ENCODE results near the gene FGF11.

FGF11 gene

DNA sequence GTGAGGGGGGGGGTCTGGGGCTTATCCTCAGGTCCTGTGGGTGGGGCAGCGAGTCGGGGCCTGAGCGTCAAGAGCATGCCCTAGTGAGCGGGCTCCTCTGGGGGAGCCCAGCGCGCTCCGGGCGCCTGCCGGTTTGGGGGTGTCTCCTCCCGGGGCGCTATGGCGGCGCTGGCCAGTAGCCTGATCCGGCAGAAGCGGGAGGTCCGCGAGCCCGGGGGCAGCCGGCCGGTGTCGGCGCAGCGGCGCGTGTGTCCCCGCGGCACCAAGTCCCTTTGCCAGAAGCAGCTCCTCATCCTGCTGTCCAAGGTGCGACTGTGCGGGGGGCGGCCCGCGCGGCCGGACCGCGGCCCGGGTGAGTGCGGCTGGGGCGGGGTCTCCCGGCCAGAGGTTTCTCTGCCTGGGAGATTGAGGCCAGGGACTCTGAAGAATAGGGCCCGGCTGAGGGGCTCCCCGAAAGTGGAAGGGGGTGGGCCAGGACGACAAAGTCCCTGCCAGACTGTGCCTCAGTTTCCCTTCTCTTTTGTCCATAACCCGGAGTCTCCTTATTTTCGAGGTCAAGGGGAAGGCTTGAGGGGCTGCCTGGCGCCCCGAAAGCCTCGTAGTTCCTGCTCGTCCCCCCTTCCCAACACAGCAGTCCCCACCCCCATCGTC lies at the start of gene FGF11:
Gene FGF11, plus strand, starts transcription at position 51 of the 651 bp plus-strand sequence. Its CDS starts 109 bp downstream, at position 160.
- DNase-seq (ENCODE audit: low read depth in 2 of 2), result no peak

DNA sequence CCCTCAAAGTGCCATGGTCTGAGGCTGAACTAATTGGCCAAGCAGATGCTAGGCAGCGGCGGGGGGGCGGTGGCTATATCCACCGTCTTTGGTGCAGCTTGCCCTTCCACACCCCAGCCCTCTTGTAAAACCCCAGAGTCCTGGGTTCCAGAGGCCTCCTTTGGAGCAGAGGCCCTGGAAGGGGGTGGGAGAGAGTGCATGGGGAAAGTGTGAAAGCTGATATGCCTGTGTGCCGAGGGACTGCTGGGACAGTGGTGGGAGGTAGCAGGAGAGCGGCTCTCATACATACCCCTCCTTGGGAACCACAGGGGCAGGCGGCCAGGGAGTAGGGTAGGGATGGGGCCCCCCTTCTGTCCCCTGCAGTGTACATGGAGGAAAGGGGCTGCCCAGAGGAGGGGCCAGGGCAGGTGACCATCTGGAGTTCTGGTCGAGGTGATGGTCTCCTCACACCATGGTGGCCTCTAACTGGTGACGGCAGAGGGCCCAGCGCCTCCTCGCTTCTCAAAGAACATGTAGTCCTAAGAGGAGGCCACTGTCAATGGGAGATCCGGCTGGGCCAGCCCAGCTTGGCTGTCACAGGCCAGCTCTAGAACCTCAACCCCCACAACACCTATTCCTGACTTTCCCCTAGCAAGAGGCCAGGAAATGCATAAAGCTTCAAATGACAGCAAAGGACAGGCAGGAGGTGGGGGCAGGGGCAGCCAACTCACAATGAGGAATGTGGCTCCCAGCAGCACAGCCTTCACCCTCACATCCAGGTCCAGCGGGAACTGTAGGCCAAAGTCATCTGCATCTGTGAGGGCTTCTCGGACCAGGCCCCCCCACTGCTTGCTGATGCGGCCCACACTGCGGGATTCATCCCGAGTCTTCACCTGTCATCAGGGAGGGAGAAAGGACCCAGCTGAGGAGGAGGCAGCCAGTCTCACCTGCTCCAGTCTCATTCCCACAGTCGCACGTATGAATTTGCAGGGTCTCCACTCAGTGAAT lies 49.1 kb upstream of the FGF11 start:
- DNase-seq (ENCODE audit: low read depth in 2 of 2), result no peak

DNA sequence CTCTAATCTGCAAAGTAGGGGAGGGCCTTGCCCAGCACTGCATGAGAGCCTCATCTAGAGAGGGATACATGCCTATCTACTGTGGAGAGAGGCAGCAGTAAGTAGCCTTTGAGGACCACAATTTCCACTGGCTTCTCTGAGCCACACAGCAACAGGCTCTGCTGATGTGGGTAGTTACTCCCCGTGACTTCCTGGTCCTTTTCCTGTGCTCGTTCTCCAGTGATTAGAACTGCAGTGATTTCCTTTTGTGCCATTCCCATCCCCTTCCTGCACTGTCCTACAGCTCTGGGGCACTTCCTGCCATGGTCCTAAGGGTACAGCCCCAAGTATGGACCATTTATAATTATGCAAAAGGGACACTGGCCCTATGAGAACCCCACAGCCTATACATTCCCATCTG lies 48.0 kb upstream of the FGF11 start:
- DNase-seq (ENCODE audit: low read depth in 2 of 2), result no peak

DNA sequence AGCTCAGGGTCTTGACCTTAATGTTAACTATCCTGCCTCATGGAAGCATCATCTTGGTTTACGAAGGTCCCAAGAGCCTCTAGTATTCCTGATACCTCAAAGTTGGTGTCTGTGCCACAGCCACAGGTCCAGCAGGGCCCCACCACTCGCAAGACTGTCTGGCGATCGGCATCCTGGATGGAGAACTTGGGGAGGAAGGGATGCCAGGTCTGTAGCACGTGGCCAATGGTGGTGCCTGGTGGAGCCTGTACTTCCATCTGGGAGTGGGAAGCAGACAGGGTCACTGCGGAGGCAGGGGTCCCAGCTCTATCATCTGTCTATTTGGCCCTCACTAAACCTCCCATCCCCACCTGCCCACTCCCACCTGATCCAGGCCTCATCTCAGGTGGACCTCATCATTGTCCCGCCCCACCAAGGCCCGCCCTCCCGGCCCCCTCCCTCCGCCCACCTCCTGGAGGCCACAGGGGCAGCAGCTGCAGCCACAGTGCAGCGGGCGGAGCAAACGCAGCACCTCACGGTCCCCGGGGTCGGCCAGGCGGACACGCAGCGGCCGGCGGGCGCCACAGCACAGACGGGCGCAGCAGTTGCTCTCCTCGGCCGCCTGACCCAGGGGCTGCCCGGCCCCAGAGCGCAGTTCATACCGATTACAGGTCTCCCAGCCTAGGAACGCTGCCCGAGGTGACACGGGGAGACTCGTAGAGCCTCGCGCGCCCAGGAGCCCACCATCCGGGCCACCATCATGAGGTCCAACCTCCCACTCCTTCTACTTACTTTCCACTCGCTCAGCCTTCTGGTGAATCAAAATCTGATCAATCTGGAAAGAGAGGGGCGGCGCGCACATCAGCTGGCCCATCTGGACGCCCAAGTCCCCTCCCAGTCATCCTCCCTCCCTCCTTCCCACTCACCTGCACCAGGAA lies 46.4 kb upstream of the FGF11 start:
- no peak for DNase-seq (ENCODE audit: low read depth in 2 of 2)

DNA sequence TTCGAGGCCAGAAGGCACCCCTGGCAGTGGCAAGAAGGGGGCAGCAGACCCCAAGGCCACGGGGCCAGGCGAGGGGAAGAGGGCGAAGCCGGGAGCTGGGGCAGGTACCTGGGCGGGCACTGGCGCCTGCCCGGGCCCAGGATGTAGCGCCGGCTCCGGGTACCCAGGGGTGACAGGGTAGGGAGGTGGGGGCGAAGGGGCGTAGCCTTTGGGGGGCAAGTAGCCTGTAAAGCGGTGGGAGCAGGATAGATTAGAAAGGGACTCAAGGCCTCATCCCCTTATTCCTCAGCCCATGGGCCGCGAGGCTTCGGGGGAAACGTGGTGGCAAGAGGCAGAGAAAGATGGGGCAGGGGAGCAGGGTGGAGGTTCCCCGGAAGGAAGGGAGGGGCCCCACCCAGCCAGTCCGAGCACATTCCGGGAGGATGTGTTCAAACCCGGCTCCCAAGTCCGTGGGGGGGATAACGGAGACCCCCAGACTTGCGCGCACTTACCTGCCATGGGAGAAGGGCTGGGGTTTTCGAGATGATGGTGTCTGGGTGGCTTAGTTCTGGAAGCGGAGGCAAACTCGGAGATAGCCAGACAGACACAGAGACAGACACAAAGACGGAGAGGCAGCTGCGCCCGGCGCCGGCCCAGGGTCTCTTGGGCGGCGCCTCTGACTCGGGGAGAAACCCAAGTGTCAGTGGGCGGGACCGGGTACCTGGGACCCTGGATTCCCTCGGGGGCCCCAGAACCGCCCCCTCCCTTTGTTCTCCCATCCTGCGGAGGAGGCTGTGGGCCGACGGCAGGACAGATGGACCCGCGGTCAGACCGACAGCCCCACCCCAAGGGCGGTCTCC lies 45.5 kb upstream of the FGF11 start:
- DNase-seq (ENCODE audit: low read depth in 2 of 2), result peak; percentile 27 to 40

DNA sequence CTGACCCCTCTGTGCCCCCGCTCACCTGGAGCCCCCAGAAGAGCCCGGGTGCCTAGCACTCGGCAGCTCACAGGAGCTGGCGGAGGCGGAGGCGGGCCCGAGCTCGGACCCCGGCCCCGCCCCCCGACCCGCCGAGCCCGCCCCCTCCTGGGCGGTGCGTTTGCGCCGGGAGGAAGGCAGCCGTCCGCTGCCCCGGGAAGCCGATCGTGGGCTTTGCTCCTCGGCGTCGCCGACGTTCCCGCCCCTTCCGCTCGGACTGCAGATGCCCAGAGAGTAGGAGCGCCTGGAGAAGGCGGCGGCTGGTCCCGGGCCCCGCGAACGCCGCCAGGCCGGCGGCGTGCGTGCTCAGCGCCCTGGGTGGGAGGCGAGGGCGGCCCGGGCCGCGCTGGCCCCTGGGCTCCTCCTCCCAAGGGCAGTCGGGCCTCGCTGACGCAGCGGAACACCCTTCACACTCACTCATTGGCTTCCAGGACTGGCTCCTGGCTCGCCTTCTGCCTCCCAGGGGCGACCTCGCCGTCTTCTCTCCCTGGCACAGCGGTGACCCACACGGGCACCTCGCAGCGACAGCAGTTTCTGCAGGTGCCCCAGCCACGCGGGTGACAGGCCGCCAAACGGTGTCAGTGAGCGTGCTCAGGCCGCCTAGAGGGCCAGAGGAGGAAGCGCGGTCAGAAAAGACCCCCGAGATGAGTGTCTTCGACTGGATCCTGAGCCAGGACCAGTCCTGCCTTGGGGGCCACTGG lies 44.7 kb upstream of the FGF11 start, which contains the start of gene PLSCR3:
Gene PLSCR3, minus strand, starts transcription at position 74 of the 740 bp plus-strand sequence. CDS start 415 bp downstream, outside the sequence.
- DNase-seq (ENCODE audit: low read depth in 2 of 2), result peak; percentile 54 to 79

DNA sequence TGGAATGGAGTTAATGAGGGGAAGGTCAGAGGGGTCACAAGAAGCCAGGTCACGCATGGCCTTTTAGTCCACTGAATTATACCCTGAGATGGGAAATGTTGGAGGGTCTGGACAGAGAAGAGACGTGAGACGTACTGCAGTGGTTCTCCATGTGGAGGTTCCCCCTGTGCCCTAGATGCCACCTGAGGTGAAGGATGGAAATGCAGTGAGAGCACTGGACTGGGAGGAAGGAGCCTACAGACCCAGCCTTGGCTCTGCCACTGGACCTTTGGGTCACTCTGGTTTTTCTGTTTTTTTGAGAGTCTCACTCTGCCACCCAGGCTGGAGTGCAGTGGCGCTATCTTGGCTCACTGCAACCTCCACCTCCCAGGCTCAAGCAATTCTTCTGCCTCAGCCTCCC lies 43.2 kb upstream of the FGF11 start:
- DNase-seq (ENCODE audit: low read depth in 2 of 2), result no peak

DNA sequence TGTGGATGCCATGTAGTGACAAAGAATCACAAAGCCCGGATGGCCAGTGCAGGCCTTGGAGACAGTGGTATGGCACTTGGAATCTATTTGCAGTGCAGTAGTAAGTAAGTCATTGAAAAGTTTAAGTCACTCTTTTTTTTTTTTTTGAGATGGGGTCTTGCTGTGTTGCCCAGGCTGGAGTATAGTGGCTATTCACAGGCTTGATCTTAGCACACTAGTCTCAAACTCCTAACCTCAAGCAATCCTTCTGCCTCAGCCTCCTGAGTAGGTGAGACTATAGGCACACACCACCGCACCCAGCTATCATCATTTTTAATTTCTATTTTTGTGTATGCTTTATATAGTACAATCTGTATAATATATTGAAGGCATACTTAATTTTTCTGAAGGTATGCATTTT lies 40.7 kb upstream of the FGF11 start:
- DNase-seq (ENCODE audit: low read depth in 2 of 2), result no peak

DNA sequence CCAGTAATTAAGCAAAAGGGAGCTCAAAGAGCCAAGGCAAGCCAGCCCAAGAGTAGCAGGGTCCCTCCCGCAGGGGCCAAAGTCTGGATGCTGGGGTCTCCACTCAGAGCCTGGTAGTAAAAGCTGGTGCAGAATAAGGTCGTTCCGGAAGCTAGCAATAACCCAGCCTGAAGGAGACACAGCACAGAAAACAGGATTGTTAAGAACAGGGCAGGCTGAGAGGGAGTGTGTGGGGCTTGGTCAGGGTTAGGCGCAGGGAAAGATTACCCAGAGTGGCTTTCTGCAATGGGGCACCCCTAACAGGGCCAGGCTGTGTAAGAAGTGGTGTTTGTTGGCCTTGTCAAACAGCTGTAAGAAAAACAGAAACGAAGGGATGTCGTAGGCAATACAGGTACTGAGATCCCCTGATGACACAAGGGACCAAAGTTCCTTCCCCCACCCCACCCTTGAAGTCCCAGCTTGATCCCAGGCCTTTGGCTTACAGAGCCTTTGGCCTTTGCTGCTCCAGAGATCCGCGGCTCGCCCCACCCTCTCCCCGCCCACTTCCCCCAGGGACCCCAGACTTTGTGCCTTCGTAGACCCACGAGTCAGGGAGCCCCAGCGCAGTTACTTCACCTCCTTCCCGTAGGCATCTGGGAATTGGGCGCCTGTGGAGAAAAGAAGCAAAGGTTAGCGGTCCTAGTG lies 36.1 kb upstream of the FGF11 start:
- no peak for DNase-seq (ENCODE audit: low read depth in 2 of 2)

DNA sequence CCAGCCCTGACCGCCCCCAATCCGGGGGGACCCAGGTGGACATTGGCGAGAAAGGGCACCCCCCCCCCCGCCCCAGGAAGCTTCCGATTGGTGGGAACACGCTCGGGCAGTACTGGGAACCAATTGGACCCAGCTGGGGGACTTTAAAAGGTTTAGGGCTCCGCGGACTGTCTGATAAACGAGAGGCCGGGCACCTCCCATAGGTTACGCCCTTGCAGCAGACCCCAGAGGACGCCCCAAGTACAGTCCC lies 35.7 kb upstream of the FGF11 start:
- DNase-seq (ENCODE audit: low read depth in 2 of 2), result no peak

DNA sequence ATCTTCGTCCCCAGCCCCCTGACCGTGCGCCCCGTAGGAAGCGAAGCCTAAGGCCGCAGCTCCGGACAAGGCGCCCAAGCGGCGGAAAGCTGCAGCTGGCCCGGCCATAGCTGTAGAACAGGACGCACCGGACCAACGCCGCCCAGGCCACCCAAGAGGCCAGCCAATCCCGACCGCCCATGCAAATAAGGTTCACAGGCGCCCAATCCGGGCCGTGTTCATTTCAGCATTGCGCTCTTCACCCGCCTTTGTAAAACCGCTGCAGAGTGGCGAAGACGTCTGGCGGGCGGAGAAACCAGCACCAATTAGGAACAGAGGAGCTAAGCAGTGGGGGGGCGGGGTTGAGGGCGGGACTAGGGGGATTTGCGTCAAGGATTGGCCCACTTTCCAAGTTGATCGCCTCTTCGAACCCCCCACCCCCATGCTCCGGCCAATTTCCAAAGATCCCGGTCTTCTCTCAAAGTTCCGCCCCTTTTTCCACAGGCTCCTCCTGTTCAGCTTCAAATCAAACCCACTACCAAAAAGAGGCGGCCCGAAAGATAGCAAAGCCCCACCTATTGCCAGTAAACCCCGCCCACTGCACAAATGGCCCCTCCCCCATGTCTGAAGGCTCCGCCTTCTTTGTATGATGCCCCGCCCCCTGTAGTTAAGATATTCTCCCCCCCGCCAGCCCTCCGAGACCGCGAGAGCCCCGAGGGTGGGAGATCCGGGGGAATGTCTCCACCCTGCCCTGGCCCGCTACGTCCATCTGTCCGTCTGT lies 35.2 kb upstream of the FGF11 start, which contains the start of gene TMEM256:
Gene TMEM256, minus strand, starts transcription at position 121 of the 760 bp plus-strand sequence. Its CDS starts 13 bp downstream, at position 108.
- DNase-seq (ENCODE audit: low read depth in 2 of 2), result peak; percentile 93 to 95

DNA sequence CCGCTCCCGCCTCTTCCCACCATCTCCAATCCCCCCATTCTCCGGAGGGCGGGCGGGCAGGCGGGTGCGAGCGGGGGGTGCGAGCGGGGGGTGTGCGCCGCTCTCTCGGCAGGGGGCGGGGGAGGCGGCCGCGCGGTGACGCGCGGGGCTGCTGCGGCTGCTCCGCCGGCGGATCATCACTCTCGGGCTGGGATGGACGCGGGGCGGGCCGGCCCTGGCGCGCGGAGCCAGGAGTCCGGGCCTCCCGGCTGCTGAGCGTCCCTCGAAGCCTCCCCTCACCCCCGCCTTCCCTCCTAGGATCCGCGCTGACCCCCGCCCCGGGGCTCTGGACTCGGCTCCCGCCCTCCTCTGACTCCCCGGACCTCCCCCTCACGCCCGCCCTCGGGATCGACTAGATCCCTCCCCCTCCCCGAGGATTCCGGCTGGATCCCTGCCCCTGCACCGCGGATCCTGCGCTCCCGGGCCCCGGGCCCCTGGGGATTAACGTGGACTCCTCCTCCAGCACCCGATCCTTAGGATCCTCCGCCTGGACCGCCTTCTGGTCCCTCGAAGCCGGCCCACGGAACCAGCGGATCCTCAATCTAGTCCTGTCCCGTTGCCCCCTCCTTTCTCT lies 34.5 kb upstream of the FGF11 start:
- DNase-seq (ENCODE audit: low read depth in 2 of 2), result peak in 1 of 2 donors; percentile 57

DNA sequence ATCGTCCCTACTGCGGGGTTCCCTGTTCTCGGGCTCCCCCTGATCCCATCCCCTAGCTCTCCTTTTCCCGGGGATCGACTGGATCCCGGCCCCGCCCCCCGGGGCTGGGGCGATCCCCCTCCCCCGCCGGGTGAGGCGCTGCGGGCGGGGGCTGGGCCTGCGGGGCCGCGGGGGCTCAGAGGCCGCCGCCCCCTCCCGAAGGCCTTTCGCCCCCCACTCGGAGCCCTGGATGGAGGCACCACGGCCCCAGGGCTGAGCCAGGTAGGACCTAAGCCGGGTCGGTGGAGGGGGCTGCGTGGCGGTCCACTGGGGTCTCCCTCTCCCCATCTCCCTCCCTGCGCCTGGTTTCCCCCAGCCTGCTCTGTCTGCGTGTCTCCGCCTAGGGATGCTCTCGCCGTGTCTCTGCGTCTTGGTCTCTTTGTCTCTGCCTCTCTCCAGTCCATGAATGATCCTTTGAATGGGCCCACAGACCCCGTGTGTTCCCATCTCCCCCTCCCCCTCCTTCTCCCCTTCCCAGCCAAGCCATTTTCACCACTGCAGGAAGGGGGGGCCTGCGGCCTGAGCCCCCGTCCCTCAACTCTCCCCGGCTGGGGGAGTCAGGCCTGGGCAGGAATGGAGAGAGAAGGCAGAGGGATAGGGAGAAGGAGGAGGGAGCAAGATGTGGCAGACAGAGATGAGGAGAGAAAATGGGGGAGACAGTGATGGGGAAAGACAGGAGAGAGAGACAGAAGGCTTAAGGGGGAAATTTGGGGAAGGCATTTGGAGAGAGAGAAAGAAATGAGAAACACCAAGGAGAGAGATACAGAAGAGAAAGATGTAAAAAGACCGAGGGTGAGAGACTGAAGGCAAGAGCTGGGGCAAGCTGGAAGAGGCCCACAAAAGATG lies 33.7 kb upstream of the FGF11 start:
- DNase-seq (ENCODE audit: low read depth in 2 of 2), result no peak

DNA sequence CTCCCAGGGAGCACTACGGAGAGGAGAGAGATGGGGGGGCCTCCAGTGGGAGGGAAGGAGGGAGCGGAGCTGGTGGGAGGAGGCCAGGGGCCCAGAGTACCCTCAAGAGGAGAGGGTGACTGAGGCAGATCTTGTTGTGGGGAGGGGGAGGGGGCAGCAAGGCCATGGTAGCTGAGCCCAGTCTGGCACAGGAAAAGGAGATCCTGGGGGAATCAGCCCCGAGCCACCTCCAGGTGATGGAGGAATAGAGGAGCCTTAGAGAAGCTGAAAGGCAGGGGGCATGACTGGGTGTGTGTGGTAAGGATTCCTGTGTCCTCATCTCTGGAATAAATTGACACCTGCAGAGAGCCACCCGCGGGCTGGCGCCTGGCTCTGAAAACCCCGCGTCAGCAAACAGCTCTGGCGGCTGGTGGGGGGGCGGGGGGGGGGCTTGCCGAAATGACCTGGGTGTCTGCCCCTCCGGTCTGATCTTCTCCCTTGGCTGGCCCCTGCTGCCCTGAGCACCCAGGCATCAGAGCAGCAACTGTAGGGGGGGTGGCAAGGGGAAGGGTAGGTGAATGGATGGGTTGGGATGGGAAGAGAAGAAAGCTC lies 33.0 kb upstream of the FGF11 start:
- no peak for DNase-seq (ENCODE audit: low read depth in 2 of 2)

DNA sequence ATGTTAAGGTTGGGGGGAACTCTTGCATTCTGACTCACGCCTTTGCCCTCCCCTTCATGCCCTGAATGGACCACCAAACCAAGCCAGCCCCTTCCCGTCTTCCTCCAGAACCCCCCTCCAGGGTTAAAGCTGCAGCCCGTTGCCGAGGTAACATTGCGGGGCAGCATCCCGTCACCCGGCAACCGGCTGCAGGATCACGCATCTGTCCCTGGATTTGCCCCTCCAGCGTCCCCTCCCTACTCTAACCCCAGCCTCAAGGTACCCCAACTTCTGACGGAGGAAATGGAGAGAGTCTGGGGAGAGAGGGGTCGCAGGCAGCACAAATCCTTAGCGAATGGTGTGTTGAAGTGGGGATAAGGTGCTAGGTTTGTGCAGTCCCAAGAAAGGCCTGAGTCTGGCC lies 32.2 kb upstream of the FGF11 start:
- no peak for DNase-seq (ENCODE audit: low read depth in 2 of 2)

DNA sequence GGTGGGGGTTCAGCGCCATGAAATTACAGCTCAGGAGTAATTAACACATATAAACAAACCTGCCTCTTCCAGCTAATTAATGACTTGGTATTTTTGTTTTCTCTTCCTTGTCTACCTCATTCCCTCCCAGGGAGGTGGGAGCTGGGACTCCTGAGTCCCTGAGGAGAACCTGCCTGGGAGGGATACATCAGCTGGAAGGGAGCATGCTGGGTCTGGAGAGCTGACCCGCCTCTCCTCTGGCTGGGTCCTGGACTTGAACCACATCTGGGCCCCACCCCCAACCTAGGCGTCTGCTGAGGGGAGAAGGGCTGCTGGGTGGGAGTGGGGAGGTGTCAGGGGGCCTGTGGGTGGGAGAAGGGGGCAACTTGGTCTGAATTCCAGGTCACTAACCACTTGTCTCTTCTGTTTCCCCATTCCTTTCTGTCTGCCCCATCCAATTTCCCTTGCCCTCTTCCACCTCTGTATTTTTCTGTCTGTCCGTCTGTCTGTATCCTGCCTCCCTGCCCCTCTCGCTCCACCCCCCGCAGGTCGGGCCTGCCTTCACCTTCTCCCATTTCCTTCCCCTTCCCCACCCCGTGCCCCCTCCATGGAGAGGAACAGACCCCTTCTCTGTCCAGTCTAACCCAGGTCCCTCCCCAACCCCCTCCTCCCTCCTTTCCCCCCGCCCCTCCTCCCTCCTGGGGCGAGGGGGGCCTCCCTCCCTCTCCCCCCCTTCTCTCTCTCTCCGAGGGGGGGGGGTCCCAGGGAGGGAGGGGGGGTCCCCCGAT lies 31.6 kb upstream of the FGF11 start, which contains the start of gene NLGN2:
Gene NLGN2, plus strand, starts transcription at position 361 of the 767 bp plus-strand sequence. CDS start 411 bp downstream, outside the sequence.
- no peak for DNase-seq (ENCODE audit: low read depth in 2 of 2)

Measured in stimulated activated CD4-positive, alpha-beta T cell treated with anti-CD3 and anti-CD28 coated beads, Interleukin-15, amount 100 ng/mL, for 48 hours (primary cell).